CD4-positive, alpha-beta T cell treated with Interleukin-17A for 1 hour (primary cell): ENCODE results near the gene CDK5RAP1.
"Not testable (repeated sequence)": the region's sequence is repeated elsewhere in the genome, so short reads cannot be mapped to it uniquely, and the experiment has no call there.

Experiments used
- DNase-seq: peaks from one replicate; pipeline ENCODE4 v3.0.0-alpha.2; 2020

The CDK5RAP1 gene

GRCh38 chr20:33401184-33401920 is at the start of gene CDK5RAP1:
TSS of gene CDK5RAP1 (minus strand) at chr20:33401519. CDS start at chr20:33397064, 4,455 bp downstream.
- peak; percentile 91 for DNase-seq

DNA sequence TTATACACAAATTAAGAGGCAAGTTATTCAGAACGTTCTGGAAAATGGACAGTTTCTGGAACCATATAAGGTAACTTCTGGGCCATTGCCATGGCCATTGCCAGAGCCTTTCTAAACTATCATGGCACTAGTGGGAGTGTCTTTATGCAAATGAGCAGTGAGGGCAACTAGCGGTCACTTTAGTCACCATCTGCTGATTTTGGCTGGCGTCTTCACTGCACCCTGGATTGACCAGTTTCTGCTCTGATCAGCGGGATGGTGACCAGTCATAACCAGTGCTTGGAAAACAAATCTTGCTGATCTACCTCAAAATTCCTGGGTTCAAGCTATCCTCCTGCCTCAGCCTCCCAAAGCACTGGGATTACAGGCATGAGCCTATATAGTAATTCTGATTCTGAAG is 49.5 kb upstream of the CDK5RAP1 start:
- no peak for DNase-seq

GRCh38 chr20:33445881-33446625 is 44.7 kb upstream of the CDK5RAP1 start:
- no peak for DNase-seq

DNA sequence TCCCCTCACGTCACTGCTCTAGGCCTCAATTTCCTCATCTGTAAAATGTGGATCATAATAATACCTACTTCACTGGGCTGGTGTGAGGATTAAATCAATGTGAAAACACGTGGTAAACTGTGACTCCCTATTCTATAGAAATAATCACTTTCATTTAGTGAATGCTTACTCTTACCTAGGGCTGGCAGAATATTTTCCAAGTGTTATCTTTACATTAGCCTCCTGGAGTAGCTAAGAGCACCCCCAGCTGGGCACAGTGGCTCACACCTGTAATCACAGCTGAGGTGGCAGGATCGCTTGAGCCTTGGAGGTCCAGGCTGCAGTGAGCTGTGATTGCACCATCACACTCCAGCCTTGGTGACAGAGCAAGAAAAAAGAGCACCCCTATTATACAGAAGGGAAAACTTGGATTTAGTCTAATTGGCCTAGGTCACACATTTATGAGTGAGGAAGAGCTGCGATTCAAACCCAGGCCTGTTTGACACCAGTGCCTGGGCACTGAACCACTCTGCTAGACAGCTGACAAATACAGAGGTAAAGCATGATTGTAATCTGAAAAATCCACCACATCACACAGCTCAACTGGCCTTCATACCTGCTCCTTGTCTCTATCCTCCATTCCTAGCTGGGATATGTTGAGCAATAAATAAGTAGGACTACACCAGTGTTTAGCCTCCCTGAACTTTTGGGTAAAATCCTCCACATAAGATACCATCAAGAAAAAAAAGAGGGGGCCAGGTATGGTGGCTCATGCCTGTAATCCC is 43.7 kb upstream of the CDK5RAP1 start:
- DNase-seq, result peak; percentile 41

DNA sequence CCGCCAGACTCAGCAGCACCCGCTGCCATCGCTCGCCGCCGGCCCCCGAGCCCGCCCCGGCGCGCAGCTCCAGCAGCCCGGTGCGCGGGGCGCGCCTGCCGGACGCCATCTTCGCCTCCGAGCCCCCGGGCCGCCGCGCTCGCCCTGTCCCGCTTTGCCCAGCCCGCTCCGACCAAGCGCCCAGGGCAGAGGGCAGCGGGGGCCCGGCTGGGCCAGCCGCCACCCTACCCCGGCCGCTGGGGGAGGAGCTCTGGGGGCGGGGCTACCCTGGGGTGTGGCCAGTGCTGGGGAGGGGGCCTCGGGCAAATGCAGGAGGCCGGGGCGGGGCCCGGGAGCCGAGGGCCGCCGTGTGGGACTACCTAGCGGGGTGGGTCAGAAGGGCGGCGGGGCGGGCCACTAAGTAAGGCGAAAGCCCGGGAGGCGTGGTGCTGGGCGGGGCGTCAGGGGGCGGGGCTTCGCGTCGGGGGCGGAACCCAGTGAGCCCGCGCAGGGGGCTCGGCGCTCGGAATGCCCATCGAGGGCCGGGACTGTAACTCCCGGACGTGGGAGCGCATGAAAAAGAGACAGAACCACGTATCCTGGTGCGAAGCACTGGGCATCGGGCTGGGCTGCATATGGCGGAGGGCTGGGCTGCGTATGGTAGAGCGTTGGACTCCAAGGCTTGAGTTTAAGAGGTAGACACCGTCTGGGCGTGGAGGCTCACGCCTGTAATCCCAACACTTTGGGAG is 42.4 kb upstream of the CDK5RAP1 start, which contains the start of gene SNTA1:
Gene SNTA1 (minus strand): TSS at position 252 of the 728 bp plus-strand sequence. CDS start 143 bp downstream, at position 109.
- DNase-seq, result peak; percentile 93

- DNase-seq, result peak; percentile 23
Measured at GRCh38 chr20:33443006-33443511, 41.7 kb upstream of the CDK5RAP1 start.

- no peak for DNase-seq
Measured at GRCh38 chr20:33442136-33443005, 41.1 kb upstream of the CDK5RAP1 start.

- DNase-seq, result no peak
Measured at GRCh38 chr20:33441142-33441955, 40.0 kb upstream of the CDK5RAP1 start.

- not testable (repeated sequence) for DNase-seq
Measured at GRCh38 chr20:33440562-33440961, 39.2 kb upstream of the CDK5RAP1 start.

DNA sequence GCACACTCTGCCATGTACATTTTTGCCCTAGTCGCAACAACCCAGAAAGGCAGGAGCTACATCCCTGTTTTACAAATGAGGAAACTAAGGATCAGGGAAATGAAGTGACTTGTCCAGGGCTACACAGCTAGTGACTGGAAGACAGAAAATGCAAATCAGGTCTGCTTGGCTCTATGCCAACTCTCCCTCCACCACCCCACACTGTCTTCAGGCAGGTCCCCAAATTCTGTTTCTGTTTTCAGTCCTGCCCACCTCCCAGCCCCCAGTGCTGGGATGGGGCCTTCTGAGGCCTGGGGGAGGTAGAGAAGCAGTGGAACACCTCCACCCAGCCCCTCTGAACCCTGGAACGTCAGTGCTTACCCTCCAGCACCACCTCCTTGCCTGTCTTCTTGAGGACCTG is 37.2 kb upstream of the CDK5RAP1 start:
- DNase-seq, result no peak

GRCh38 chr20:33437141-33437911 is 36.0 kb upstream of the CDK5RAP1 start:
- DNase-seq, result no peak

GRCh38 chr20:33434434-33434833 is 33.1 kb upstream of the CDK5RAP1 start:
- DNase-seq, result no peak

- no peak for DNase-seq
Measured at GRCh38 chr20:33433465-33434234, 32.3 kb upstream of the CDK5RAP1 start.

DNA sequence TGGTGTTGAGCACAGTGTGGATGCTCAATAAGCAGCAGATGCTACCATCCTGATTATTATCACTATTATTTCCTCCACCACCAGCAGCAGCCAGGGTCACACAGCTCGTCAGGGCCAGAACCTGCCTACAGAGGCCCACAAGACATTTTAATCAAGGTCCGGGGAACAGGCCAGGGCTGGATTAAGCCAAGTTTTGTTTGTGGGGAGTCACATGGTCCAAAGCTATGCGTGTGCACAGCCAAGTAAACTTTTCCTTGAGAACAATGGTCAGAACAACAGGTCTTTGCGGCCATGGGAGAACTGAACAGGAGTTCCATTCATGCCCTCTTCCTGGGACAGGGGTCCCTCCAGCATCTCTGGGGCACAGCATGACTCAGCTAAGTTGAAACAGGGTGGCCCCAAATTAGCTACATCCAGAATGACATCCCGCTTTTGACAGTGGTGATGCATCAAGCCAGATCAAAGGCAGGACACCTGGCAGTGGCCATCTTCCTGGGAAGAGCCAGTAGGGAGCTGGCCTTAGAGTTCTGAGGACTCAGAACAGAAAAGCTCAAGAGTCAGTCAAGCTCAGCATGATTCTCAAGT is 30.6 kb upstream of the CDK5RAP1 start:
- DNase-seq, result no peak

GRCh38 chr20:33423875-33424274 is 22.6 kb upstream of the CDK5RAP1 start:
- not testable (repeated sequence) for DNase-seq

GRCh38 chr20:33423141-33423834 is 22.0 kb upstream of the CDK5RAP1 start:
- no peak for DNase-seq

GRCh38 chr20:33419140-33419974 is 18.0 kb upstream of the CDK5RAP1 start:
- no peak for DNase-seq
